ENCODE measurements around the gene UQCC2. TPM values are rescaled to one million over a fixed set of nuclear protein-coding genes. Genes with fewer than 3 reads are reported as not detected.

Gene UQCC2
- total RNA-seq, 2 donors from 2014 or later, result 45.0 to 81.7 TPM

DNA sequence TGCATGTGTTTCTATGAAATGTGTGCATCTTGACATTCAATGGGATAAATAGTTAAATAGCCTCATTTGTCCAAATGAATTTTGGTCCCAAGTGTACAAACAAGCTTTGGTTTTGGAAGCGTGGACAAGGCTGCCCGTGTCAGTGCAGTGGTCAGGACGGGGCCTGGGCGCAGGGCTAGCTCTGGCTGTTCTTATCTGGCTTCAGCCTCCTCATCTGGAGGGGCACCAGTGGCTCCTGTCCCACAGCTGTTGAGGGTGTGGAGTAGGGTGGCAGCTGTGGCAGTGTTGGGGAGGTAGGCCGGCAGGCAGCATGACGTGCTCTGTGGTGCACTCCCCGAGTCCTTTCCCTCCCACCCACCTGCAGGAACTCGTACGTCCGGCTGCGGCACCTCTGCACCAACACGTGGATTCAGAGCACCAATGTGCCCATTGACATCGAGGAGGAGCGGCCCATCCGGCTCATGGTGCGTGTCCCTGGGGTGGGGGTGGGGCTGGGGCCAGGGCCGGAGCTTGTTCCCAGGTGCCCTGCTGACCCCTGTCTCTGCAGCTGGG lies 46.9 kb downstream of the UQCC2 start:
- Histone ChIP-seq H3K9ac (ENCODE audit: low read depth in 2 of 2, low read length in 2 of 2) (no peak overlapping the region), H3K4me1 (no peaks in the 10 kb centered on the region), H3K27me3 (no peaks in the 10 kb centered on the region), H3K9me3 (no peaks in the 10 kb centered on the region), H3K27ac (no peak overlapping the region), H3K36me3 (no peaks in the 10 kb centered on the region), H3K4me3 (no peak overlapping the region)
- DNase-seq, result no peak
- intact Hi-C loops (cut with DNase I), result no loop called here
- TF ChIP-seq, protein P1, sequence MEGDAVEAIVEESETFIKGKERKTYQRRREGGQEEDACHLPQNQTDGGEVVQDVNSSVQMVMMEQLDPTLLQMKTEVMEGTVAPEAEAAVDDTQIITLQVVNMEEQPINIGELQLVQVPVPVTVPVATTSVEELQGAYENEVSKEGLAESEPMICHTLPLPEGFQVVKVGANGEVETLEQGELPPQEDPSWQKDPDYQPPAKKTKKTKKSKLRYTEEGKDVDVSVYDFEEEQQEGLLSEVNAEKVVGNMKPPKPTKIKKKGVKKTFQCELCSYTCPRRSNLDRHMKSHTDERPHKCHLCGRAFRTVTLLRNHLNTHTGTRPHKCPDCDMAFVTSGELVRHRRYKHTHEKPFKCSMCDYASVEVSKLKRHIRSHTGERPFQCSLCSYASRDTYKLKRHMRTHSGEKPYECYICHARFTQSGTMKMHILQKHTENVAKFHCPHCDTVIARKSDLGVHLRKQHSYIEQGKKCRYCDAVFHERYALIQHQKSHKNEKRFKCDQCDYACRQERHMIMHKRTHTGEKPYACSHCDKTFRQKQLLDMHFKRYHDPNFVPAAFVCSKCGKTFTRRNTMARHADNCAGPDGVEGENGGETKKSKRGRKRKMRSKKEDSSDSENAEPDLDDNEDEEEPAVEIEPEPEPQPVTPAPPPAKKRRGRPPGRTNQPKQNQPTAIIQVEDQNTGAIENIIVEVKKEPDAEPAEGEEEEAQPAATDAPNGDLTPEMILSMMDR (IDR thresholded peaks at IDR 0.05), result no peak

DNA sequence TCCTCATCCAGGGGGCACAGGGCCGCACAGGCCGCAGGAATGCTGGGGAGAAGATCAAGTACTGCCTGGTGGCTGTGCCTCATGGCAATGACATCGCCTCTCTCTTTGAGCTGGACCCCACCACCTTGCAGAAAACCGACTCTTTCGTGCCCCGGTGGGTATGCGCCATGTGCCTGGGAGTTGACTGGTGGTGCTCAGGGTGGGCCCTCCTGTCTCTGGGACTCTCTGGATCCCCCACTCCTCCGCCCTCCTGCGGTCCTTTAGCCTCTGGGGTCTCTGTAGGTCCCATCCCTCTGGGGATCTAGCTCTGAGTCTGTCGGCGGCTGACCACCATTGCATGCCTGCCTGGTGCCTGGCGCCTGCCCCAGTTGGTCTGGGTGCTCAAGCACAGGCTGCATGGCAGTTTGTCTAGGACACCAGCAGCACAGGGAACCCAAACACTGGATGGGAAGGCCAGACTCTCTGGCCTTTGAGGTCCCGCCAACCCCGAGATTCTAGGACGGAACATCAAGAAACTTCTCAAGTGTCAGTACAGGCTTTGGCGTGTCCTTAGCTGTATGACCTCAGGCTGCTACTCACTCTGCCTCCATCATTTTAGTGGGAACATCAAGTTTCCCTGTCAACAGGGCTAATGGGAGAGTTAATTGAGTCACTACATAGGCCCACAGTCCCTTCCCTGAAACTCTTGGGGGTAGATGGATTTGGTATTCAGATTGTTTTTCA lies 47.6 kb downstream of the UQCC2 start:
- no peaks in the 10 kb centered on the region for H3K4me1 ChIP-seq
- H3K36me3 ChIP-seq, result no peaks in the 10 kb centered on the region
- no peak overlapping the region for H3K27ac ChIP-seq
- TF ChIP-seq, protein P1 (IDR thresholded peaks at IDR 0.05), result no peak
- intact Hi-C loops (cut with DNase I), result no loop called here
- no peaks in the 10 kb centered on the region for H3K9me3 ChIP-seq
- no peak for DNase-seq
- no peak overlapping the region for H3K4me3 ChIP-seq
- no peaks in the 10 kb centered on the region for H3K27me3 ChIP-seq
- no peak overlapping the region for H3K9ac ChIP-seq (ENCODE audit: low read depth in 2 of 2, low read length in 2 of 2)

DNA sequence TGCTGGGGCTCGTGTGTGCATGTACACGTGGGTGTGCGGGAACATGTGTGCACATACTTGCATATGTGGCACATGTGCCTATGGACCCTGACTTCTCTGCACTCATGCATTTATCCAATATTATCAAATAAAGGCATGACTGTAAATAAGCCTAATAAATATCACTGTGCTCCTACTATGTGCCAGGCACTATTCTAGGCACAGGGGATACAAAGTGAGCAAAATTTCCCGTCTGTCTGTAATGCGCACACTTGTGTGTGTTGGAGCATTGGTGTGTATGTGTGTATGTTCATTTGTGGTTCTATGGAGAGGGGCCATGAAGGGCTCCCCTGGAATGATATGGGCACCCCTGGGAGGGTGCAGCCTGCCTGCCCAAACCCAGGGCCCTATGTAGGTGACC lies 48.5 kb downstream of the UQCC2 start:
- no peak for DNase-seq
- no peaks in the 10 kb centered on the region for H3K27me3 ChIP-seq
- no peaks in the 10 kb centered on the region for H3K9me3 ChIP-seq
- H3K4me3 ChIP-seq, result no peak overlapping the region
- H3K9ac ChIP-seq (ENCODE audit: low read depth in 2 of 2, low read length in 2 of 2), result no peak overlapping the region
- H3K27ac ChIP-seq, result no peak overlapping the region
- intact Hi-C loops (cut with DNase I), result no loop called here
- no peaks in the 10 kb centered on the region for H3K36me3 ChIP-seq
- no peaks in the 10 kb centered on the region for H3K4me1 ChIP-seq
- TF ChIP-seq, protein P1 (IDR thresholded peaks at IDR 0.05), result no peak

DNA sequence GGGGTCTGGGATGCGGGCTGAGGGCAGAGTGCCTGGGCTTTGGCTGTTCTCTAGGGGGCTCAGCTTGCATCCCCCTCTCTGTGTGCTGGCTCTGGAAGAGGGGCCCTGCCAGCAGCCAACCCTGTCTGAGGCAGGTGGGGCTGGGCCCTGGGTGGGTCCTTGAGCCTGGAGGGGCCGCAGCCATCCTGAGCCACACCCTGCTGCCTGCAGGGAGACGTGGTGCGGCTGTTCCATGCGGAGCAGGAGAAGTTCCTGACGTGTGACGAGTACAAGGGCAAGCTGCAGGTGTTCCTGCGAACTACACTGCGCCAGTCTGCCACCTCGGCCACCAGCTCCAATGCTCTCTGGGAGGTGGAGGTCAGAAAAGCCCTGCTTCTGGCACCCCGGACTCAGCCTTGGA lies 49.2 kb downstream of the UQCC2 start:
- H3K9ac ChIP-seq (ENCODE audit: low read depth in 2 of 2, low read length in 2 of 2), result no peak overlapping the region
- intact Hi-C loops (cut with DNase I), result no loop called here
- no peak overlapping the region for H3K4me3 ChIP-seq
- no peaks in the 10 kb centered on the region for H3K36me3 ChIP-seq
- no peaks in the 10 kb centered on the region for H3K4me1 ChIP-seq
- TF ChIP-seq, protein P1 (IDR thresholded peaks at IDR 0.05), result no peak
- H3K9me3 ChIP-seq, result no peaks in the 10 kb centered on the region
- no peak overlapping the region for H3K27ac ChIP-seq
- DNase-seq, result no peak
- no peaks in the 10 kb centered on the region for H3K27me3 ChIP-seq

DNA sequence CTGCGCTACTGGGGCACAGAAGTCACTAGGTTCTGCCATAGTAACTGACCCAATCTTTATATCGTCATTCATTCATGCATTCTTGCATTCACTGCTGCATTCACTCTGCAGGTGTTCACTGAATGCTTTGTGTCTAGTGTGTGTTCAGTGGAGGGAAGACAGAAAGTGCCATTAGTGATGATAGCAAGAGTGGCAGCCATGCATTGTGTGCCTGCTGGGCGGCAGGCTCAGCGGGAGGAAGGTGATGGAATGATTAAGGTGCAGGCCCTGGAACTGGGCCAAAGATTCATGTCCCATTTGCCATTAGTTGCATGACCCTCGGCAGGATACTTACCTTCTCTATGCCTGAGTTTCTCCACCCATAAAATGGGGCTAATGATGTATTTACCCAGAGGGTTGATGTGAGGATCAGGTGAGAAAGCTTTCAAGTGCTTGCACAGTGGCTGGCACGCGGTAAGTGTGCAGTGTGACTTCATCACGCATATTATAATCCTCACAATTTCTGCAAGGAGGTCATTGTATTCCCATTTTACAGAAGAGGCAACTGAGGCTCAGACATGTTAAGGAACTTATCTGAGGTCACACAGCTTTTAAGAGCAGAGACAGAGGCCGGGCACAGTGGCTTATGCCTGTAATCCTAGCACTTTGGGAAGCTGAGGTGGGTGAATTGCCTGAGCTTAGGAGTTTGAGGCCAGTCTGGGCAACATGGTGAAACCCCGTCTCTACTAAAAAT lies 50.2 kb downstream of the UQCC2 start:
- no peak overlapping the region for H3K27ac ChIP-seq
- TF ChIP-seq, protein P1 (IDR thresholded peaks at IDR 0.05), result no peak
- no peak overlapping the region for H3K4me3 ChIP-seq
- no peaks in the 10 kb centered on the region for H3K9me3 ChIP-seq
- intact Hi-C loops (cut with DNase I), result no loop called here
- no peak for DNase-seq
- no peaks in the 10 kb centered on the region for H3K36me3 ChIP-seq
- no peaks in the 10 kb centered on the region for H3K4me1 ChIP-seq
- H3K27me3 ChIP-seq, result no peaks in the 10 kb centered on the region
- H3K9ac ChIP-seq (ENCODE audit: low read depth in 2 of 2, low read length in 2 of 2), result no peak overlapping the region

Measured in colonic mucosa (tissue), 4 donors.